Skeletal muscle satellite cell (primary cell): ENCODE measurements around the gene ADAMTS16.

Experiments used
- H3K27me3 ChIP-seq: 2 replicates; pipeline ENCODE4 v1.7.0; 2013; ENCODE audit warnings: low read length; ENCODE audit not compliant: control insufficient read depth, insufficient read depth
- H3K36me3 ChIP-seq: 2 replicates; pipeline ENCODE4 v1.7.0; 2013; ENCODE audit warnings: mild to moderate bottlenecking, control low read depth, low read length; ENCODE audit not compliant: insufficient read depth
- H3K4me1 ChIP-seq: 2 replicates; pipeline ENCODE4 v1.7.0; 2013; ENCODE audit warnings: low read length; ENCODE audit not compliant: control insufficient read depth, insufficient read depth
- H3K4me2 ChIP-seq: 2 replicates; pipeline ENCODE4 v1.7.0; 2013; ENCODE audit warnings: mild to moderate bottlenecking, low read length
- H3K4me3 ChIP-seq: 2 replicates; pipeline ENCODE4 v1.7.0; 2013; ENCODE audit warnings: low read length
- H3K9ac ChIP-seq: 2 replicates; pipeline ENCODE4 v1.7.0; 2013; ENCODE audit warnings: mild to moderate bottlenecking, low read depth, low read length, moderate library complexity
- H3K9me3 ChIP-seq: replicated peaks from 2 replicates; pipeline ENCODE4 v1.7.0; 2013; ENCODE audit warnings: mild to moderate bottlenecking, control low read depth, low read length

ADAMTS16 gene

GRCh38 chr5:5145651-5146529 is 5.8 kb downstream of the ADAMTS16 start:
- H3K36me3 ChIP-seq: no peaks in the 10 kb centered on the region
- peak overlapping the region; percentile 74 for H3K4me2 ChIP-seq
- H3K27me3 ChIP-seq: peaks cover 7% of the 10 kb centered on the region
- H3K9me3 ChIP-seq: peaks cover 5% of the 10 kb centered on the region
- peak overlapping the region; percentile 47 for H3K4me3 ChIP-seq
- peak overlapping the region; percentile 48 for H3K9ac ChIP-seq
- peaks cover 21% of the 10 kb centered on the region for H3K4me1 ChIP-seq

- Histone ChIP-seq H3K4me1 (peaks cover 16% of the 10 kb centered on the region), H3K4me2 (peak overlapping the region; percentile 74), H3K9me3 (peaks cover 5% of the 10 kb centered on the region), H3K4me3 (peak overlapping the region; percentile 47), H3K27me3 (no peaks in the 10 kb centered on the region), H3K36me3 (no peaks in the 10 kb centered on the region), H3K9ac (no peak overlapping the region)
These were observed 6.5 kb downstream of the ADAMTS16 start for GRCh38 chr5:5146530-5147160.

DNA sequence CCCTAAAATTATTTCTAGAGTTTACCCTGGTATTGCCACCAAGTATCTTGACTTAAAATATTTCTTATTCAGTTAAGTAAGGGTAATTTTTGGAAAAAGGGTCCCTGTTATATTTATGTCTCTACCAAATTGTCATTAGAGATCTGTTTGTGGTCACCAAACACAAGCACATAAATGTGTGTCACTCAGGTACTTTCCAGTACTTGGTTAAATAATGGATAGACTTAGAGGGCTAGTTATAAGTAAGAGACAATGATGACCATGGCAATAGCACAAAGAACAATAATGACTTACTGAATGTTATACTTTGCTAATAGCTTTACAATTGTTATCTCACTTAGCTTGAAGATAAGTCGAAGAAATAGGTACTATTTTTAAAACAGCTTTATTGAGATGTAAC is 9.0 kb downstream of the ADAMTS16 start:
- Histone ChIP-seq H3K27me3 (no peaks in the 10 kb centered on the region), H3K4me2 (no peak overlapping the region), H3K9me3 (peaks cover 5% of the 10 kb centered on the region), H3K36me3 (no peaks in the 10 kb centered on the region), H3K4me1 (peaks cover 16% of the 10 kb centered on the region), H3K4me3 (no peak overlapping the region), H3K9ac (no peak overlapping the region)

- Histone ChIP-seq H3K27me3 (no peaks in the 10 kb centered on the region), H3K4me3 (no peak overlapping the region), H3K4me2 (no peak overlapping the region), H3K36me3 (no peaks in the 10 kb centered on the region), H3K9ac (no peak overlapping the region), H3K9me3 (peaks cover 5% of the 10 kb centered on the region), H3K4me1 (peaks cover 11% of the 10 kb centered on the region)
These were observed 10.5 kb downstream of the ADAMTS16 start for GRCh38 chr5:5150667-5151066.

- H3K9me3 ChIP-seq: peaks cover 5% of the 10 kb centered on the region
- no peaks in the 10 kb centered on the region for H3K27me3 ChIP-seq
These were observed 14.6 kb downstream of the ADAMTS16 start for GRCh38 chr5:5154733-5155132.

GRCh38 chr5:5155617-5156016 is 15.5 kb downstream of the ADAMTS16 start:
- H3K27me3 ChIP-seq: no peaks in the 10 kb centered on the region
- no peaks in the 10 kb centered on the region for H3K4me1 ChIP-seq
- H3K4me2 ChIP-seq: no peak overlapping the region
- H3K9ac ChIP-seq: no peak overlapping the region
- no peaks in the 10 kb centered on the region for H3K36me3 ChIP-seq
- H3K4me3 ChIP-seq: no peak overlapping the region
- no peaks in the 10 kb centered on the region for H3K9me3 ChIP-seq

More at GRCh38 chr5:5154733-5155132, 14.6 kb downstream of the ADAMTS16 start:
- H3K4me3 ChIP-seq: no peak overlapping the region
- H3K36me3 ChIP-seq: no peaks in the 10 kb centered on the region
- H3K4me2 ChIP-seq: no peak overlapping the region
- no peaks in the 10 kb centered on the region for H3K4me1 ChIP-seq
- no peak overlapping the region for H3K9ac ChIP-seq

DNA sequence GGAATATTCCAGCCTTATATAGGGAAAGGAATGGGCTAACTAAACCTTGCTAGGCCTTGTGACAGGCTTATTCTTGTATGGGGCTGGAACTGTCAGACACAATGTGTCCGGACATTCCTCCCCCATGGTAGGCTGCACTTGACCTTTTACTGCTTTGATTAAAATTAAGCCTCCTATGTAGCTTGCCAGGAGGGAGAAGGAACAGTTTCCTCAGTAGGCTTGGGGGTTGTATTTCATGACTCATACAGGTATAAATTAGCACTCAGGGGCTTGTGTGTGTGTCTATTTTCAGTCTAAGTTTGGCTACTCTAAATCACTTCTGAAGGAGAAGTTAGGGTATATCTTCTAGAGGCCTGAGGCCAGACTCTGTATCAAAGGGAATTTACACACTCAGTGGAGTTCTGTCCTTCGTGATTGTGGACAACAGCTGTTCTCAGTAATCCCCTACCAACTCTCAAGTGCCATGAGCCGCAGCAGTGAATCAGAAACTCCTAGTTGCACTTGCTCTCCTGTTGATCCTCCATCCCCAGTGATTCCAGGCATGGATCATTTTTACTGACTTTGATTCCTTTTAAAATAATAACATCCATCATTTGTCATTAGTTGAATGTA is 16.4 kb downstream of the ADAMTS16 start:
- no peaks in the 10 kb centered on the region for H3K27me3 ChIP-seq

DNA sequence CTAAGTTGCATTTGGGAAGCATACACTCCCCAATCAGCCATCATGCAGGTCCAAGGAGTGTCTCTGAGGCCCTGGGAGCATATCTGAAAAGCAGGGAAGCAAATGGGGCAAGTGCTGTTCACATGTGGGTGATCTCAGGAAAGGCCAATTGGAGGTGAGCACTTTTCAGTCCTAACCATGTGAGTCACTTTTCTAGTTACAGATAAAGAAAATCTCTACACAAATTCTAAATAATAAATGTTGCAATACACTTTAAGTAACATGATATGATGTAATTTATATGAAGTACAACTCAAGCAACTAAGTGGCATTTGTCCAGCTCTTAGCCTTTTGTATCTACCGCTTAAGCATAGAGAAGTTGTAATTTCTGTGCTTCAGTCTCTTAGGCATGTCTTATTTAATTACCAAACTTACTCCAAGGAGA is 18.4 kb downstream of the ADAMTS16 start:
- Histone ChIP-seq H3K4me3 (no peak overlapping the region), H3K36me3 (no peaks in the 10 kb centered on the region), H3K9me3 (no peaks in the 10 kb centered on the region), H3K27me3 (no peaks in the 10 kb centered on the region), H3K9ac (no peak overlapping the region), H3K4me1 (no peaks in the 10 kb centered on the region), H3K4me2 (no peak overlapping the region)

More for the DNA sequence above, 16.4 kb downstream of the ADAMTS16 start:
- no peaks in the 10 kb centered on the region for H3K4me1 ChIP-seq
- no peak overlapping the region for H3K4me3 ChIP-seq
- no peaks in the 10 kb centered on the region for H3K36me3 ChIP-seq
- no peak overlapping the region for H3K9ac ChIP-seq
- no peaks in the 10 kb centered on the region for H3K9me3 ChIP-seq
- no peak overlapping the region for H3K4me2 ChIP-seq

DNA sequence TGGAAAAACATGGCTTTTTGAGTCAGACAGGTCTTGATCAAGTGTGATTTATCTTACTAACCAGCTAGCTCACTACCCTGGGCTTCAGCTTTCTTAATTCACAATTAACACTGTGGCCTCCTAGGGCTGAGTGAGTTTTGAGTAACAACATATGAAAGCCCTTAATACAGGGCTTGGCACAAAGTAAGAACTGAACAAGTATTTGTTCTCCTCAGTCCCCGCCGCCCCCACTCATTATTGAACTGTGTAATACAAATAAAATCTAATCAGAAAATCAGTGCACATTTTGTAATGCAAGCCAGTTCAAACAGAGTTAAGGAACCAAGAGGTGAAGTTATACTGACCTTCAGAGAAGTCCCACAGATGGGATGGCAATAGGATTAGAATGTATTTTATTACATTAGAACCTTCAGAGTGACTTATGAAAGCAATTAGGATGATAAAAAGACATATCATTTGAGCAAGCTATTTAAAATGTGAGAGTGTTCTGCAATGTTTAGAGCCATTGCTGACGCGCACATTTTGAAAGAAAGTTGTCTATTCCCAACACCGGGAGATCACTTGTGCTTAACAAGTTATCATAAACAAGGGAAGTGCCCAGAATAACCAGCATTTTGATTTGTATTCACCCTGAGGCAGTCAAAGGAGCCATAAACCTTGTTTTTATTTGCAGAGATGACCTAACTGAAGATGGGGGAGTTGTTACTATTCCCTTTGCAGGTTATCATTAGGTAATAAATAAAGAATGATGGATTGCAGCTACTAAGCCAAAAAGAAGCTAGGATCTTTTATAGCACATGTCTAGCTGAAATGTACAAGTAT is 19.4 kb downstream of the ADAMTS16 start:
- H3K9me3 ChIP-seq: no peaks in the 10 kb centered on the region
- no peaks in the 10 kb centered on the region for H3K27me3 ChIP-seq
- no peak overlapping the region for H3K4me3 ChIP-seq
- H3K9ac ChIP-seq: no peak overlapping the region
- no peaks in the 10 kb centered on the region for H3K4me1 ChIP-seq
- no peak overlapping the region for H3K4me2 ChIP-seq
- H3K36me3 ChIP-seq: no peaks in the 10 kb centered on the region

- Histone ChIP-seq H3K4me3 (no peak overlapping the region), H3K36me3 (no peaks in the 10 kb centered on the region), H3K27me3 (no peaks in the 10 kb centered on the region), H3K9ac (no peak overlapping the region), H3K4me1 (peaks cover 10% of the 10 kb centered on the region), H3K9me3 (no peaks in the 10 kb centered on the region), H3K4me2 (no peak overlapping the region)
These were observed 24.0 kb downstream of the ADAMTS16 start for GRCh38 chr5:5164163-5164562.

DNA sequence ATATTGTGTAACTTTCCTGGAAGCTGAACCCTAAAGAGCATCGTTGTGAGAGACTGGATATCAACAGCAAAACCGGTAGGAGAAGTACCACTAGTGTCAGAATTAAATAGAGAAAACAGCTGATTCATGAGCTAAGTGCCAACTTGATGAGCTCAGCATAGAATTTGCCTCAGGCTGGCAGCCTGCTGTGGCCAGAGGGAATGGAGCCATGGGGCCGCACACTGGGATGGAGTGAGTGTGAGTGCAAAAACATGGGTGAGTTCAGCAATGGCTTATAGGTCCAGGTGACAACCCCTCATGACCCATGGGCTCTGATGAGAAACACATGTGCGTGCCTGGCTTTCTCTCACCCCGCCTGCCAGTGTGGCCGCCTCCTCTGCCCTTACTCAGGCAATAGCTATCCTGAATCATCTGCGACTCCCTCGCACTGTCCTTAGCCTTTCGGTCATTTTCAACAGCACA is 25.4 kb downstream of the ADAMTS16 start:
- peaks cover 10% of the 10 kb centered on the region for H3K4me1 ChIP-seq
- no peak overlapping the region for H3K9ac ChIP-seq
- no peaks in the 10 kb centered on the region for H3K9me3 ChIP-seq
- no peaks in the 10 kb centered on the region for H3K36me3 ChIP-seq
- H3K4me2 ChIP-seq: peak overlapping the region; percentile 11
- H3K4me3 ChIP-seq: no peak overlapping the region
- H3K27me3 ChIP-seq: no peaks in the 10 kb centered on the region
